ENCODE measurements around the gene TFDP1.

The TFDP1 gene

GRCh38 chr13:113557013-113557412, 27.5 kb upstream of the TFDP1 start:
- DNase-seq (no peak), ATAC-seq (ENCODE audit: insufficient read depth, low read depth) (no peak)
- Histone ChIP-seq H3K36me3 (ENCODE audit: insufficient read depth, low read length) (peaks cover 3% of the 10 kb centered on the region; the same call in 1 of the 2 replicates), H3K27me3 (ENCODE audit: insufficient read depth, low read length, poor library complexity) (no peaks in the 10 kb centered on the region), H3K4me1 (ENCODE audit: insufficient read depth, low read length) (no peaks in the 10 kb centered on the region), H3K9me3 (ENCODE audit: insufficient read depth, low read length, severe bottlenecking) (no peaks in the 10 kb centered on the region), H3K4me2 (ENCODE audit: insufficient read depth, low read length) (no peak overlapping the region), H4K20me1 (ENCODE audit: insufficient read depth, low read length) (peaks cover 17% of the 10 kb centered on the region), H3K27ac (ENCODE audit: low read length) (no peak overlapping the region), H3K9ac (ENCODE audit: low read depth, low read length) (no peak overlapping the region), H3K79me2 (ENCODE audit: insufficient read depth, low read length) (no peaks in the 10 kb centered on the region), H3K4me3 (ENCODE audit: low read depth in 1 of 2, low read length in 2 of 2) (no peak overlapping the region), H2AFZ (ENCODE audit: low read depth, low read length) (no peak overlapping the region)
- TF ChIP-seq EZH2 (IDR thresholded peaks at IDR 0.05; ENCODE audit: borderline replicate concordance, low read depth, low read length, severe bottlenecking) (no peak), CTCF (IDR thresholded peaks at IDR 0.05; ENCODE audit: borderline replicate concordance, extremely low read depth, low read length, poor library complexity, severe bottlenecking) (no peak)

- no peak overlapping the region for H3K9ac ChIP-seq (ENCODE audit: low read depth, low read length)
- H2AFZ ChIP-seq (ENCODE audit: low read depth, low read length) = no peak overlapping the region
- no peaks in the 10 kb centered on the region for H3K79me2 ChIP-seq (ENCODE audit: insufficient read depth, low read length)
- H3K4me2 ChIP-seq (ENCODE audit: insufficient read depth, low read length) = no peak overlapping the region
- TF ChIP-seq EZH2 (IDR thresholded peaks at IDR 0.05; ENCODE audit: borderline replicate concordance, low read depth, low read length, severe bottlenecking) = no peak
- peaks cover 20% of the 10 kb centered on the region for H4K20me1 ChIP-seq (ENCODE audit: insufficient read depth, low read length)
- H3K27ac ChIP-seq (ENCODE audit: low read length) = no peak overlapping the region
- H3K36me3 ChIP-seq (ENCODE audit: insufficient read depth, low read length) = no peaks in the 10 kb centered on the region
- DNase-seq = no peak
- ATAC-seq (ENCODE audit: insufficient read depth, low read depth) = no peak
- 0 out of 2 replicates have a peak, but pooled peaks cover 3% of the 10 kb centered on the region for H3K4me1 ChIP-seq (ENCODE audit: insufficient read depth, low read length)
- H3K27me3 ChIP-seq (ENCODE audit: insufficient read depth, low read length, poor library complexity) = no peaks in the 10 kb centered on the region
- H3K4me3 ChIP-seq (ENCODE audit: low read depth in 1 of 2, low read length in 2 of 2) = no peak overlapping the region
- H3K9me3 ChIP-seq (ENCODE audit: insufficient read depth, low read length, severe bottlenecking) = no peaks in the 10 kb centered on the region
These were observed 26.1 kb upstream of the TFDP1 start for GRCh38 chr13:113558461-113558860.

- no peak overlapping the region for H2AFZ ChIP-seq (ENCODE audit: low read depth, low read length)
- H3K36me3 ChIP-seq (ENCODE audit: insufficient read depth, low read length) = no peaks in the 10 kb centered on the region
- ATAC-seq (ENCODE audit: insufficient read depth, low read depth) = no peak
- H4K20me1 ChIP-seq (ENCODE audit: insufficient read depth, low read length) = peaks cover 20% of the 10 kb centered on the region
- no peak overlapping the region for H3K4me3 ChIP-seq (ENCODE audit: low read depth in 1 of 2, low read length in 2 of 2)
- H3K27me3 ChIP-seq (ENCODE audit: insufficient read depth, low read length, poor library complexity) = no peaks in the 10 kb centered on the region
- no peak overlapping the region for H3K4me2 ChIP-seq (ENCODE audit: insufficient read depth, low read length)
- H3K9me3 ChIP-seq (ENCODE audit: insufficient read depth, low read length, severe bottlenecking) = no peaks in the 10 kb centered on the region
- H3K27ac ChIP-seq (ENCODE audit: low read length) = no peak overlapping the region
- no peak overlapping the region for H3K9ac ChIP-seq (ENCODE audit: low read depth, low read length)
- H3K79me2 ChIP-seq (ENCODE audit: insufficient read depth, low read length) = no peaks in the 10 kb centered on the region
- no peak for DNase-seq
- TF ChIP-seq EZH2 (IDR thresholded peaks at IDR 0.05; ENCODE audit: borderline replicate concordance, low read depth, low read length, severe bottlenecking) (no peak), CTCF (IDR thresholded peaks at IDR 0.05; ENCODE audit: borderline replicate concordance, extremely low read depth, low read length, poor library complexity, severe bottlenecking) (no peak)
- 0 out of 2 replicates have a peak, but pooled peaks cover 3% of the 10 kb centered on the region for H3K4me1 ChIP-seq (ENCODE audit: insufficient read depth, low read length)
These were observed 25.5 kb upstream of the TFDP1 start for GRCh38 chr13:113559061-113559460.

- ATAC-seq (ENCODE audit: insufficient read depth, low read depth) = no peak
These were observed 24.5 kb upstream of the TFDP1 start for GRCh38 chr13:113559901-113560644.

More at GRCh38 chr13:113559901-113560644, 24.5 kb upstream of the TFDP1 start:
- Histone ChIP-seq H3K9me3 (ENCODE audit: insufficient read depth, low read length, severe bottlenecking) (no peaks in the 10 kb centered on the region), H2AFZ (ENCODE audit: low read depth, low read length) (no peak overlapping the region), H4K20me1 (ENCODE audit: insufficient read depth, low read length) (peaks cover 20% of the 10 kb centered on the region), H3K79me2 (ENCODE audit: insufficient read depth, low read length) (no peaks in the 10 kb centered on the region), H3K4me2 (ENCODE audit: insufficient read depth, low read length) (no peak overlapping the region), H3K27ac (ENCODE audit: low read length) (no peak overlapping the region), H3K27me3 (ENCODE audit: insufficient read depth, low read length, poor library complexity) (no peaks in the 10 kb centered on the region), H3K4me1 (ENCODE audit: insufficient read depth, low read length) (0 out of 2 replicates have a peak, but pooled peaks cover 3% of the 10 kb centered on the region), H3K4me3 (ENCODE audit: low read depth in 1 of 2, low read length in 2 of 2) (no peak overlapping the region), H3K36me3 (ENCODE audit: insufficient read depth, low read length) (no peaks in the 10 kb centered on the region), H3K9ac (ENCODE audit: low read depth, low read length) (no peak overlapping the region)
- DNase-seq = no peak
- TF ChIP-seq CTCF (IDR thresholded peaks at IDR 0.05; ENCODE audit: borderline replicate concordance, extremely low read depth, low read length, poor library complexity, severe bottlenecking) (no peak), EZH2 (IDR thresholded peaks at IDR 0.05; ENCODE audit: borderline replicate concordance, low read depth, low read length, severe bottlenecking) (no peak)
